ENCODE measurements around the gene MAGIX. TPM values are rescaled to one million over a fixed set of nuclear protein-coding genes. Genes with fewer than 3 reads are reported as not detected.
A peak's percentile ranks its signal among the peaks of the same experiment; 100 is the strongest.

Gene MAGIX
- total RNA-seq, 1 donor from 2014 or later = 3.1 TPM

- Mint-ChIP-seq H3K4me1 (ENCODE audit: low read depth) (peaks cover 7% of the 10 kb centered on the region), H3K4me3 (ENCODE audit: low read depth) (no peak overlapping the region), H3K36me3 (ENCODE audit: insufficient read depth) (peaks cover 4% of the 10 kb centered on the region), H3K9me3 (ENCODE audit: low read depth) (peaks cover 8% of the 10 kb centered on the region), H3K27ac (no peak overlapping the region), H3K27me3 (no peaks in the 10 kb centered on the region)
- no peak for DNase-seq (ENCODE audit: low spot score, unreplicated experiment)
- TF ChIP-seq CTCF (IDR thresholded peaks at IDR 0.05; ENCODE audit: unreplicated experiment) = no peak
These were observed 926 bp upstream of the MAGIX start for GRCh38 chrX:49161632-49162031.

- peaks cover 8% of the 10 kb centered on the region for H3K9me3 Mint-ChIP-seq (ENCODE audit: low read depth)
- peak; percentile 79 for TF ChIP-seq CTCF (IDR thresholded peaks at IDR 0.05; ENCODE audit: unreplicated experiment)
- peak; percentile 63 for DNase-seq (ENCODE audit: low spot score, unreplicated experiment)
- peaks cover 4% of the 10 kb centered on the region for H3K27me3 Mint-ChIP-seq
- peaks cover 13% of the 10 kb centered on the region for H3K4me1 Mint-ChIP-seq (ENCODE audit: low read depth)
- peaks cover 4% of the 10 kb centered on the region for H3K36me3 Mint-ChIP-seq (ENCODE audit: insufficient read depth)
- H3K4me3 Mint-ChIP-seq (ENCODE audit: low read depth) = peak overlapping the region; percentile 74
- H3K27ac Mint-ChIP-seq = peak overlapping the region; percentile 93
These were observed 1.2 kb downstream of the MAGIX start for GRCh38 chrX:49163555-49164419.

- H3K27me3 Mint-ChIP-seq = peaks cover 9% of the 10 kb centered on the region
These were observed 2.2 kb downstream of the MAGIX start for GRCh38 chrX:49164589-49165360.

GRCh38 chrX:49165901-49166881, 3.6 kb downstream of the MAGIX start:
- H3K9me3 Mint-ChIP-seq (ENCODE audit: low read depth) = peaks cover 13% of the 10 kb centered on the region

More at GRCh38 chrX:49164589-49165360, 2.2 kb downstream of the MAGIX start:
- no peak for TF ChIP-seq CTCF (IDR thresholded peaks at IDR 0.05; ENCODE audit: unreplicated experiment)
- no peak overlapping the region for H3K4me3 Mint-ChIP-seq (ENCODE audit: low read depth)
- H3K4me1 Mint-ChIP-seq (ENCODE audit: low read depth) = peaks cover 13% of the 10 kb centered on the region
- no peak for DNase-seq (ENCODE audit: low spot score, unreplicated experiment)
- H3K27ac Mint-ChIP-seq = no peak overlapping the region
- peaks cover 13% of the 10 kb centered on the region for H3K9me3 Mint-ChIP-seq (ENCODE audit: low read depth)
- H3K36me3 Mint-ChIP-seq (ENCODE audit: insufficient read depth) = peaks cover 4% of the 10 kb centered on the region

More at GRCh38 chrX:49165901-49166881, 3.6 kb downstream of the MAGIX start:
- Mint-ChIP-seq H3K4me3 (ENCODE audit: low read depth) (peak overlapping the region; percentile 52), H3K4me1 (ENCODE audit: low read depth) (peaks cover 13% of the 10 kb centered on the region), H3K36me3 (ENCODE audit: insufficient read depth) (peaks cover 4% of the 10 kb centered on the region), H3K27ac (no peak overlapping the region), H3K27me3 (peaks cover 13% of the 10 kb centered on the region)
- peak; percentile 72 for DNase-seq (ENCODE audit: low spot score, unreplicated experiment)
- TF ChIP-seq CTCF (IDR thresholded peaks at IDR 0.05; ENCODE audit: unreplicated experiment) = peak; percentile 27

Measured in progenitor cell of endocrine pancreas (in vitro differentiated cells).